ENCODE measurements around the gene SLC34A1.

DNA sequence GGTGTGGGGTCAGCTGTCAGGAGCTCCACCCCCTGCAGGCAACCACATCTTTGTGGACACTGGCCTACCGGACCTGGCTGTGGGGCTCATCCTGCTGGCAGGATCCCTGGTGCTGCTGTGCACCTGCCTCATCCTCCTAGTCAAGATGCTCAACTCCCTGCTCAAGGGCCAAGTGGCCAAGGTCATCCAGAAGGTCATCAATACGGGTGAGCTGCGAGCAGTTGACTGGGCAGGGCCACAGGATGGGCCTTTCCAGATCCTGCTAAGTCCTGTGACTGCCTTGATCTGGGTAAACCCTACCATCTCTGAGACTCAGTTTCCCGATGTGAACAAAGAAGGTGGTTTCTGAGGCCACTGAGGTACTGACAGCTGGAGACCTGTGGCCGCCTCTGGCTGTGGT lies 9.8 kb downstream of the SLC34A1 start:
- no peak for TF ChIP-seq ZFP69B (tag by site-specific recombination; IDR thresholded peaks at IDR 0.05)
- TF ChIP-seq ZNF654 (tag by site-specific recombination; IDR thresholded peaks at IDR 0.05; ENCODE audit: low read depth): no peak

All from HEK293 (cell line).